ENCODE results near the gene BEAN1.
A peak's percentile ranks its signal among the peaks of the same experiment; 100 is the strongest.

The BEAN1 gene

GRCh38 chr16:66523861-66524354, 96.8 kb downstream of the BEAN1 start:
- peak; percentile 81 to 91 for DNase-seq (ENCODE audit: low read depth in 1 of 2, low spot score in 1 of 2)
- Histone ChIP-seq H3K27me3 (ENCODE audit: insufficient read depth, poor library complexity, severe bottlenecking) (no peaks in the 10 kb centered on the region), H3K27ac (replicated peaks) (peak overlapping the region; percentile 99), H3K4me3 (replicated peaks; ENCODE audit: insufficient read depth, low read length) (no peak overlapping the region)
- peak; percentile 71 for TF ChIP-seq REST (IDR thresholded peaks at IDR 0.05; ENCODE audit: insufficient replicate concordance, low read depth)
- TF ChIP-seq GABPA (IDR thresholded peaks at IDR 0.05; ENCODE audit: low read depth), result peak; percentile 56; the same call in 1 of the 2 replicates
- peak; percentile 68; the same call in 1 of the 2 replicates for TF ChIP-seq SPI1 (IDR thresholded peaks at IDR 0.05; ENCODE audit: borderline replicate concordance, low read depth)
- peak; percentile 99 for TF ChIP-seq POLR2AphosphoS5 (IDR thresholded peaks at IDR 0.05; ENCODE audit: low read depth)
- TF ChIP-seq CTCF (IDR thresholded peaks at IDR 0.05; ENCODE audit: insufficient read depth, low read length), result no peak

GRCh38 chr16:66524601-66525164, 97.6 kb downstream of the BEAN1 start:
- H3K27me3 ChIP-seq (ENCODE audit: insufficient read depth, poor library complexity, severe bottlenecking), result no peaks in the 10 kb centered on the region
- no peak overlapping the region for H3K4me3 ChIP-seq (replicated peaks; ENCODE audit: insufficient read depth, low read length)
- peak; percentile 97 for TF ChIP-seq POLR2AphosphoS5 (IDR thresholded peaks at IDR 0.05; ENCODE audit: low read depth)
- no peak for TF ChIP-seq REST (IDR thresholded peaks at IDR 0.05; ENCODE audit: insufficient replicate concordance, low read depth)
- no peak for TF ChIP-seq CTCF (IDR thresholded peaks at IDR 0.05; ENCODE audit: insufficient read depth, low read length)
- TF ChIP-seq SPI1 (IDR thresholded peaks at IDR 0.05; ENCODE audit: borderline replicate concordance, low read depth), result peak; percentile 100
- TF ChIP-seq GABPA (IDR thresholded peaks at IDR 0.05; ENCODE audit: low read depth), result no peak
- peak overlapping the region; percentile 99 for H3K27ac ChIP-seq (replicated peaks)
- DNase-seq (ENCODE audit: low read depth in 1 of 2, low spot score in 1 of 2), result peak; percentile 98 to 99

GRCh38 chr16:66525396-66526180, 98.5 kb downstream of the BEAN1 start:
- TF ChIP-seq CTCF (IDR thresholded peaks at IDR 0.05; ENCODE audit: insufficient read depth, low read length) (no peak), SPI1 (IDR thresholded peaks at IDR 0.05; ENCODE audit: borderline replicate concordance, low read depth) (no peak), POLR2AphosphoS5 (IDR thresholded peaks at IDR 0.05; ENCODE audit: low read depth) (no peak), GABPA (IDR thresholded peaks at IDR 0.05; ENCODE audit: low read depth) (no peak), REST (IDR thresholded peaks at IDR 0.05; ENCODE audit: insufficient replicate concordance, low read depth) (no peak)
- peak in 1 of 2 experiments; percentile 50 for DNase-seq (ENCODE audit: low read depth in 1 of 2, low spot score in 1 of 2)
- Histone ChIP-seq H3K27ac (replicated peaks) (peak overlapping the region; percentile 99), H3K4me3 (replicated peaks; ENCODE audit: insufficient read depth, low read length) (no peak overlapping the region), H3K27me3 (ENCODE audit: insufficient read depth, poor library complexity, severe bottlenecking) (no peaks in the 10 kb centered on the region)

All from HL-60 (cell line).